HEK293 (cell line): ENCODE data around the gene CHORDC1.

Experiments used
- CTCF ChIA-PET: fragments of 350-600 bp; formaldehyde crosslinking; extraction: SDS; loops from one replicate; lab custom pipeline; 2021; ENCODE audit warnings: antibody characterized with exemption; lab: Yijun Ruan, JAX
- POLR2A ChIA-PET: fragments of 300-600 bp; formaldehyde crosslinking; extraction: SDS; loops from one replicate; lab custom pipeline; 2020; ENCODE audit warnings: antibody characterized with exemption, inconsistent platforms; lab: Yijun Ruan, JAX
- H3K27ac ChIP-seq: fragments of 200-500 bp; sonication (Bioruptor generic); 2 replicates; pipeline ENCODE4 v1.5.1; 2014; ENCODE audit warnings: low read depth, low read length, control low read depth, inconsistent platforms; ENCODE audit errors: extremely low read depth
- H3K36me3 ChIP-seq, 2 experiments: fragments of 200-500 bp in 1 of 2; sonication (Bioruptor generic) in 1 of 2; 1 replicate in 1 of 2; 2 replicates in 1 of 2; pipeline ENCODE4 v1.5.1; 2014 to 2017; ENCODE audit warnings: inconsistent platforms in 2 of 2, low read length in 2 of 2; ENCODE audit not compliant: control insufficient read depth in 2 of 2, insufficient read depth in 1 of 2
- H3K4me1 ChIP-seq: fragments of 200-500 bp; sonication (Bioruptor generic); 2 replicates; pipeline ENCODE4 v1.5.1; 2014; ENCODE audit warnings: mild to moderate bottlenecking, low read length, inconsistent platforms; ENCODE audit not compliant: control insufficient read depth, insufficient read depth
- H3K4me3 ChIP-seq: 2 replicates; pipeline ENCODE4 v1.5.1; 2011; ENCODE audit warnings: low read depth, mild to moderate bottlenecking, control low read depth, low read length, moderate library complexity
- H3K9me3 ChIP-seq: fragments of 200-500 bp; sonication (Bioruptor generic); 2 replicates; pipeline ENCODE4 v1.5.1; 2014; ENCODE audit warnings: low read depth, low read length, inconsistent platforms; ENCODE audit not compliant: control insufficient read depth, insufficient read depth
- BCL11B ChIP-seq: fragments of 450-650 bp; formaldehyde crosslinking; IDR thresholded peaks from 2 replicates; pipeline ENCODE4 v1.5.1; 2016; ENCODE audit warnings: low read depth, missing biosample characterization, missing genetic modification characterization
- HOXC10 ChIP-seq: sonication (generic); formaldehyde crosslinking; IDR thresholded peaks from 2 replicates; pipeline ENCODE4 v1.8.1; 2023; ENCODE audit warnings: mild to moderate bottlenecking, missing genetic modification reagents
- SCRT2 ChIP-seq: fragments of 450-650 bp; formaldehyde crosslinking; IDR thresholded peaks from 2 replicates; pipeline ENCODE4 v1.5.1; 2016; ENCODE audit warnings: missing biosample characterization, missing genetic modification characterization
- SP2 ChIP-seq: fragments of 450-650 bp; formaldehyde crosslinking; IDR thresholded peaks from 2 replicates; pipeline ENCODE4 v1.5.1; 2016; ENCODE audit warnings: missing biosample characterization, missing genetic modification characterization
- WT1 ChIP-seq: fragments of 450-650 bp; formaldehyde crosslinking; IDR thresholded peaks from 2 replicates; pipeline ENCODE4 v1.5.1; 2016; ENCODE audit warnings: missing biosample characterization, missing genetic modification characterization
- ZBTB7A ChIP-seq: fragments of 450-650 bp; formaldehyde crosslinking; IDR thresholded peaks from 2 replicates; pipeline ENCODE4 v1.5.1; 2016; ENCODE audit warnings: low read depth, missing biosample characterization, missing genetic modification characterization
- ZFP41 ChIP-seq: fragments of 450-650 bp; formaldehyde crosslinking; IDR thresholded peaks from 2 replicates; pipeline ENCODE4 v1.5.1; 2016; ENCODE audit warnings: missing biosample characterization, missing genetic modification characterization, borderline replicate concordance
- ZNF19 ChIP-seq: fragments of 450-650 bp; formaldehyde crosslinking; IDR thresholded peaks from 2 replicates; pipeline ENCODE4; 2016; ENCODE audit warnings: missing biosample characterization, missing genetic modification characterization, low read depth
- ZNF24 ChIP-seq: fragments of 450-650 bp; formaldehyde crosslinking; IDR thresholded peaks from 2 replicates; pipeline ENCODE4 v1.5.1; 2016; ENCODE audit warnings: missing biosample characterization, missing genetic modification characterization
- ZNF354C ChIP-seq: fragments of 450-650 bp; formaldehyde crosslinking; IDR thresholded peaks from 2 replicates; pipeline ENCODE4 v1.5.1; 2016; ENCODE audit warnings: missing biosample characterization, missing genetic modification characterization, low read depth, borderline replicate concordance
- ZNF366 ChIP-seq: fragments of 450-650 bp; formaldehyde crosslinking; conservative IDR thresholded peaks from 2 replicates; pipeline ENCODE4 v1.5.1; 2016; ENCODE audit warnings: missing biosample characterization, missing genetic modification characterization
- ZNF426 ChIP-seq: fragments of 450-650 bp; formaldehyde crosslinking; IDR thresholded peaks from 2 replicates; pipeline ENCODE4 v1.5.1; 2017; ENCODE audit warnings: missing biosample characterization, missing genetic modification characterization, mild to moderate bottlenecking, inconsistent platforms, moderate library complexity
- ZNF677 ChIP-seq: fragments of 450-650 bp; IDR thresholded peaks from 2 replicates; pipeline ENCODE4 v1.5.0; 2018; ENCODE audit warnings: missing biosample characterization, mild to moderate bottlenecking, missing genetic modification characterization, moderate library complexity
- ZNF707 ChIP-seq: fragments of 450-650 bp; formaldehyde crosslinking; IDR thresholded peaks from 2 replicates; pipeline ENCODE4 v1.5.1; 2016; ENCODE audit warnings: missing biosample characterization, missing genetic modification characterization
- ZNF792 ChIP-seq: fragments of 450-650 bp; formaldehyde crosslinking; IDR thresholded peaks from 2 replicates; pipeline ENCODE4 v1.5.1; 2016; ENCODE audit warnings: missing biosample characterization, missing genetic modification characterization
- TF ChIP-seq, protein P1 (sequence below): fragments of 450-650 bp; formaldehyde crosslinking; IDR thresholded peaks from 2 replicates; pipeline ENCODE4 v1.5.1; 2016; ENCODE audit warnings: missing biosample characterization, missing genetic modification characterization, borderline replicate concordance
- TF ChIP-seq, protein P2 (sequence below): fragments of 450-650 bp; formaldehyde crosslinking; IDR thresholded peaks from 2 replicates; pipeline ENCODE4 v1.5.1; 2016; ENCODE audit warnings: missing biosample characterization, missing genetic modification characterization, borderline replicate concordance
- TF ChIP-seq, protein P3 (sequence below): fragments of 450-650 bp; formaldehyde crosslinking; IDR thresholded peaks from 2 replicates; pipeline ENCODE4 v1.5.1; 2017; ENCODE audit warnings: missing biosample characterization, missing genetic modification characterization
- TF ChIP-seq, protein P4 (sequence below): IDR thresholded peaks from 2 replicates; pipeline ENCODE4 v1.6.1; 2011; ENCODE audit warnings: mild to moderate bottlenecking, low read depth, low read length, borderline replicate concordance

The CHORDC1 gene

DNA sequence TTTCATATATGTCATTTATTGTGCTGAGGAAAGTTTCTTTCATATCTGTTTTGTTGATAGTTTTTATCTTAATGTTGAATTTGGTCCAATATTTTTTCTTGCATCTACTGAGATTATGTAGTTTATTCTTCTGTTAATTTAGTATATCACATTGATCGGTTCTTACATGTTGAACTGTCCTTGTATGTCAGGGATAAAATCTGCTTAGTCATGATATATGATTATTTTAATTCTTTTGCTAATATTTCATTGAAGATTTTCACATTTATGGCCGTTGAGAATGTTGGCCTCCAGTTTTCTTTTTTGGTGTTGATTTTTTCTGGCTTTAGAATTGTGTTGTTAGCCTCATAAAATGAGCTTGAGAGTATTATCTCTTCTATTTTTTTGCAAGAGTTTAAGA, 31.2 kb upstream of the CHORDC1 start:
- no peak overlapping the region for H3K27ac ChIP-seq
- TF ChIP-seq ZNF366 (tag by site-specific recombination), result no peak
- TF ChIP-seq, all 188 proteins: peak for 0
- H3K36me3 ChIP-seq, result no peaks in the 10 kb centered on the region
- no peaks in the 10 kb centered on the region for H3K4me1 ChIP-seq
- H3K4me3 ChIP-seq, result no peak overlapping the region
- CTCF ChIA-PET, result no interaction called here
- POLR2A ChIA-PET, result no interaction called here
- H3K9me3 ChIP-seq, result no peaks in the 10 kb centered on the region

DNA sequence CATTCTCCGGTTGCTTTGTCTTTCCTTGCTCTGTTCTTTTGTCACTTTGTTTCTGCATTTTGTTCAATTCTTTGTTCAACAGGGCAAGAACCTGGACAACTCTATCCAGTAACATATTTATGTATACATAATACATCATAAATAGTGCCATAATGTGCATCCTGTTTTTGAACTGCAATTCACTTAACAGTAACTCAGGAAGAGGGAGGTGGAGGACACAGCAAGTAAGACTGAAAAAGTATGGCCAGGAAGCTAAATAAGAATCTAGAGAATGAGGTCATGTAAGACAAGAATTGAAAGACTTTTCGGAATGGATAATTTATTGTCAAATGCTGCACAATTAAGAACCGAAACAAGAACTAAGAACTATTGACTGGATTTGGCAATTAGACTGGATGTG, 29.2 kb upstream of the CHORDC1 start:
- Histone ChIP-seq H3K27ac (no peak overlapping the region), H3K36me3 (no peaks in the 10 kb centered on the region), H3K4me1 (no peaks in the 10 kb centered on the region), H3K4me3 (no peak overlapping the region), H3K9me3 (no peaks in the 10 kb centered on the region)
- CTCF ChIA-PET, result interaction anchor here (0.5 to 0.6 kb wide), 2 partner anchors 47 to 1415 kb away, joined by 3 read pairs; no protein-coding TSS in a partner anchor
- POLR2A ChIA-PET, result no interaction called here
- TF ChIP-seq ZNF24 (tag by site-specific recombination) (no peak), WT1 (tag by site-specific recombination) (no peak), SP2 (tag by site-specific recombination) (no peak), ZNF354C (tag by site-specific recombination) (no peak), ZNF426 (tag by site-specific recombination) (no peak), BCL11B (no peak), ZBTB7A (no peak), ZNF677 (tag by site-specific recombination) (no peak), ZNF19 (no peak), HOXC10 (CRISPR knock-in tag) (no peak), SCRT2 (tag by site-specific recombination) (no peak), ZNF707 (tag by site-specific recombination) (no peak), ZNF792 (no peak), ZFP41 (tag by site-specific recombination) (no peak)
- TF ChIP-seq, protein P1, sequence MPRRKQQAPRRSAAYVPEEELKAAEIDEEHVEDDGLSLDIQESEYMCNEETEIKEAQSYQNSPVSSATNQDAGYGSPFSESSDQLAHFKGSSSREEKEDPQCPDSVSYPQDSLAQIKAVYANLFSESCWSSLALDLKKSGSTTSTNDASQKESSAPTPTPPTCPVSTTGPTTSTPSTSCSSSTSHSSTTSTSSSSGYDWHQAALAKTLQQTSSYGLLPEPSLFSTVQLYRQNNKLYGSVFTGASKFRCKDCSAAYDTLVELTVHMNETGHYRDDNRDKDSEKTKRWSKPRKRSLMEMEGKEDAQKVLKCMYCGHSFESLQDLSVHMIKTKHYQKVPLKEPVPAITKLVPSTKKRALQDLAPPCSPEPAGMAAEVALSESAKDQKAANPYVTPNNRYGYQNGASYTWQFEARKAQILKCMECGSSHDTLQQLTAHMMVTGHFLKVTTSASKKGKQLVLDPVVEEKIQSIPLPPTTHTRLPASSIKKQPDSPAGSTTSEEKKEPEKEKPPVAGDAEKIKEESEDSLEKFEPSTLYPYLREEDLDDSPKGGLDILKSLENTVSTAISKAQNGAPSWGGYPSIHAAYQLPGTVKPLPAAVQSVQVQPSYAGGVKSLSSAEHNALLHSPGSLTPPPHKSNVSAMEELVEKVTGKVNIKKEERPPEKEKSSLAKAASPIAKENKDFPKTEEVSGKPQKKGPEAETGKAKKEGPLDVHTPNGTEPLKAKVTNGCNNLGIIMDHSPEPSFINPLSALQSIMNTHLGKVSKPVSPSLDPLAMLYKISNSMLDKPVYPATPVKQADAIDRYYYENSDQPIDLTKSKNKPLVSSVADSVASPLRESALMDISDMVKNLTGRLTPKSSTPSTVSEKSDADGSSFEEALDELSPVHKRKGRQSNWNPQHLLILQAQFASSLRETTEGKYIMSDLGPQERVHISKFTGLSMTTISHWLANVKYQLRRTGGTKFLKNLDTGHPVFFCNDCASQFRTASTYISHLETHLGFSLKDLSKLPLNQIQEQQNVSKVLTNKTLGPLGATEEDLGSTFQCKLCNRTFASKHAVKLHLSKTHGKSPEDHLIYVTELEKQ (tag by site-specific recombination), result no peak
- TF ChIP-seq, protein P2, sequence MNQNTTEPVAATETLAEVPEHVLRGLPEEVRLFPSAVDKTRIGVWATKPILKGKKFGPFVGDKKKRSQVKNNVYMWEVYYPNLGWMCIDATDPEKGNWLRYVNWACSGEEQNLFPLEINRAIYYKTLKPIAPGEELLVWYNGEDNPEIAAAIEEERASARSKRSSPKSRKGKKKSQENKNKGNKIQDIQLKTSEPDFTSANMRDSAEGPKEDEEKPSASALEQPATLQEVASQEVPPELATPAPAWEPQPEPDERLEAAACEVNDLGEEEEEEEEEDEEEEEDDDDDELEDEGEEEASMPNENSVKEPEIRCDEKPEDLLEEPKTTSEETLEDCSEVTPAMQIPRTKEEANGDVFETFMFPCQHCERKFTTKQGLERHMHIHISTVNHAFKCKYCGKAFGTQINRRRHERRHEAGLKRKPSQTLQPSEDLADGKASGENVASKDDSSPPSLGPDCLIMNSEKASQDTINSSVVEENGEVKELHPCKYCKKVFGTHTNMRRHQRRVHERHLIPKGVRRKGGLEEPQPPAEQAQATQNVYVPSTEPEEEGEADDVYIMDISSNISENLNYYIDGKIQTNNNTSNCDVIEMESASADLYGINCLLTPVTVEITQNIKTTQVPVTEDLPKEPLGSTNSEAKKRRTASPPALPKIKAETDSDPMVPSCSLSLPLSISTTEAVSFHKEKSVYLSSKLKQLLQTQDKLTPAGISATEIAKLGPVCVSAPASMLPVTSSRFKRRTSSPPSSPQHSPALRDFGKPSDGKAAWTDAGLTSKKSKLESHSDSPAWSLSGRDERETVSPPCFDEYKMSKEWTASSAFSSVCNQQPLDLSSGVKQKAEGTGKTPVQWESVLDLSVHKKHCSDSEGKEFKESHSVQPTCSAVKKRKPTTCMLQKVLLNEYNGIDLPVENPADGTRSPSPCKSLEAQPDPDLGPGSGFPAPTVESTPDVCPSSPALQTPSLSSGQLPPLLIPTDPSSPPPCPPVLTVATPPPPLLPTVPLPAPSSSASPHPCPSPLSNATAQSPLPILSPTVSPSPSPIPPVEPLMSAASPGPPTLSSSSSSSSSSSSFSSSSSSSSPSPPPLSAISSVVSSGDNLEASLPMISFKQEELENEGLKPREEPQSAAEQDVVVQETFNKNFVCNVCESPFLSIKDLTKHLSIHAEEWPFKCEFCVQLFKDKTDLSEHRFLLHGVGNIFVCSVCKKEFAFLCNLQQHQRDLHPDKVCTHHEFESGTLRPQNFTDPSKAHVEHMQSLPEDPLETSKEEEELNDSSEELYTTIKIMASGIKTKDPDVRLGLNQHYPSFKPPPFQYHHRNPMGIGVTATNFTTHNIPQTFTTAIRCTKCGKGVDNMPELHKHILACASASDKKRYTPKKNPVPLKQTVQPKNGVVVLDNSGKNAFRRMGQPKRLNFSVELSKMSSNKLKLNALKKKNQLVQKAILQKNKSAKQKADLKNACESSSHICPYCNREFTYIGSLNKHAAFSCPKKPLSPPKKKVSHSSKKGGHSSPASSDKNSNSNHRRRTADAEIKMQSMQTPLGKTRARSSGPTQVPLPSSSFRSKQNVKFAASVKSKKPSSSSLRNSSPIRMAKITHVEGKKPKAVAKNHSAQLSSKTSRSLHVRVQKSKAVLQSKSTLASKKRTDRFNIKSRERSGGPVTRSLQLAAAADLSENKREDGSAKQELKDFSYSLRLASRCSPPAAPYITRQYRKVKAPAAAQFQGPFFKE (tag by site-specific recombination), result no peak
- TF ChIP-seq, protein P3, sequence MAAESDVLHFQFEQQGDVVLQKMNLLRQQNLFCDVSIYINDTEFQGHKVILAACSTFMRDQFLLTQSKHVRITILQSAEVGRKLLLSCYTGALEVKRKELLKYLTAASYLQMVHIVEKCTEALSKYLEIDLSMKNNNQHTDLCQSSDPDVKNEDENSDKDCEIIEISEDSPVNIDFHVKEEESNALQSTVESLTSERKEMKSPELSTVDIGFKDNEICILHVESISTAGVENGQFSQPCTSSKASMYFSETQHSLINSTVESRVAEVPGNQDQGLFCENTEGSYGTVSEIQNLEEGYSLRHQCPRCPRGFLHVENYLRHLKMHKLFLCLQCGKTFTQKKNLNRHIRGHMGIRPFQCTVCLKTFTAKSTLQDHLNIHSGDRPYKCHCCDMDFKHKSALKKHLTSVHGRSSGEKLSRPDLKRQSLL (tag by site-specific recombination), result no peak
- TF ChIP-seq, protein P4, sequence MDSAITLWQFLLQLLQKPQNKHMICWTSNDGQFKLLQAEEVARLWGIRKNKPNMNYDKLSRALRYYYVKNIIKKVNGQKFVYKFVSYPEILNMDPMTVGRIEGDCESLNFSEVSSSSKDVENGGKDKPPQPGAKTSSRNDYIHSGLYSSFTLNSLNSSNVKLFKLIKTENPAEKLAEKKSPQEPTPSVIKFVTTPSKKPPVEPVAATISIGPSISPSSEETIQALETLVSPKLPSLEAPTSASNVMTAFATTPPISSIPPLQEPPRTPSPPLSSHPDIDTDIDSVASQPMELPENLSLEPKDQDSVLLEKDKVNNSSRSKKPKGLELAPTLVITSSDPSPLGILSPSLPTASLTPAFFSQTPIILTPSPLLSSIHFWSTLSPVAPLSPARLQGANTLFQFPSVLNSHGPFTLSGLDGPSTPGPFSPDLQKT, result no peak
